ENCODE measurements around the gene CSNK1A1. TPM values are rescaled to one million over a fixed set of nuclear protein-coding genes. Genes with fewer than 3 reads are reported as not detected.
"Not testable (repeated sequence)": the region's sequence is repeated elsewhere in the genome, so short reads cannot be mapped to it uniquely, and the experiment has no call there.

The CSNK1A1 gene
- total RNA-seq = 278 and 282 TPM in 2 replicates
- long read RNA-seq, full-length matches to known transcripts = 935 of 1,118 reads
- long read RNA-seq, partial matches to known transcripts = 114 of 1,118 reads
- long read RNA-seq, other reads (novel, unspliced or antisense) = 69 of 1,118 reads

DNA sequence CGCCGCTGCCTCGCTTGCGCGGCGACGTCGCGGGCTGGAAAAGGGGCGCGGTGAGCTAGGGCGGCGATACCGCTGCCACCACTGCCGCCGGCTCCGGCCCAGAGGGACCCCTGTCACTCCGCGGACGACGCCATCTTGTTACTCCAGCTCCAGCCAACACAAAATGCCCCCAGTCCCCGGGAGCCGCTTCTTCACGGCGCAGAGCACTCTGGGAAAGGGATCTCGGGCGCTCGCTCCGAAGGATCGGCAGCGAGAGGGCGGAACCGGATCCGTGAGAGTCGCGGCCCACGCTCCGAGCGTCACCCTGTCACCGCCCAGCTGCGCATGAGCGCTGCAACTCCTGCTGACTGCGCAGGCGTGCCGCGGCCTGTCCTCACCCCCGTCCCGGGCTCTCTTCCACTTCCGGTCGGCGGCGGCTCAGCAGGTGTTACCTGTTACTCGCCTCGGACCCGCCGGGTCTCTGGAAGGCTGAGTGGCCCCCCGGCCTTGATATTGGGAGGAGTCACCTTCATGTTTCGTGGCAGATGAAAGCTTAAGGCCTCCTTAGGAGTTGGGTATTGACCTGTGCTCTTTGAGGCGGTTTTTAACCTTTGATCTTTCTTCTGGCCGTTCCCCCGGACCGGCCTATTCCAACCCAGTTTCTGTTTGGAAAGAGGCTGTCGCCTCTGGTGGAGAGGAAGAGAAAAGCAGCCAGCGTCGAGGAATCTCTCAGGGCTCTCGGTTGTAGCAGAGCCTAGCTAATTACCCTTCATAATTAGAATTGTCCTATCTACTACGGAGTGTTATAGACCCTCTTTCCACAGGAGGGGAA is at the start of gene CSNK1A1:
TSS of gene CSNK1A1 (minus strand) at position 213 of the 811 bp plus-strand sequence. CDS start 475 bp downstream, outside the sequence.
- peak; percentile 100 for DNase-seq (ENCODE audit: extremely low spot score, unreplicated experiment)
- H3K9me3 Mint-ChIP-seq (ENCODE audit: unreplicated experiment) = no peaks in the 10 kb centered on the region
- H3K4me1 Mint-ChIP-seq (ENCODE audit: unreplicated experiment) = peaks cover 33% of the 10 kb centered on the region
- peaks cover 22% of the 10 kb centered on the region for H3K36me3 Mint-ChIP-seq (ENCODE audit: unreplicated experiment)
- no peaks in the 10 kb centered on the region for H3K27me3 Mint-ChIP-seq (ENCODE audit: unreplicated experiment)
- peak within 1 kb of the TSS; percentile 91 for H3K4me3 Mint-ChIP-seq (ENCODE audit: unreplicated experiment)
- peak within 1 kb of the TSS; percentile 99 for H3K27ac Mint-ChIP-seq (ENCODE audit: unreplicated experiment)
- TF ChIP-seq, protein P1, sequence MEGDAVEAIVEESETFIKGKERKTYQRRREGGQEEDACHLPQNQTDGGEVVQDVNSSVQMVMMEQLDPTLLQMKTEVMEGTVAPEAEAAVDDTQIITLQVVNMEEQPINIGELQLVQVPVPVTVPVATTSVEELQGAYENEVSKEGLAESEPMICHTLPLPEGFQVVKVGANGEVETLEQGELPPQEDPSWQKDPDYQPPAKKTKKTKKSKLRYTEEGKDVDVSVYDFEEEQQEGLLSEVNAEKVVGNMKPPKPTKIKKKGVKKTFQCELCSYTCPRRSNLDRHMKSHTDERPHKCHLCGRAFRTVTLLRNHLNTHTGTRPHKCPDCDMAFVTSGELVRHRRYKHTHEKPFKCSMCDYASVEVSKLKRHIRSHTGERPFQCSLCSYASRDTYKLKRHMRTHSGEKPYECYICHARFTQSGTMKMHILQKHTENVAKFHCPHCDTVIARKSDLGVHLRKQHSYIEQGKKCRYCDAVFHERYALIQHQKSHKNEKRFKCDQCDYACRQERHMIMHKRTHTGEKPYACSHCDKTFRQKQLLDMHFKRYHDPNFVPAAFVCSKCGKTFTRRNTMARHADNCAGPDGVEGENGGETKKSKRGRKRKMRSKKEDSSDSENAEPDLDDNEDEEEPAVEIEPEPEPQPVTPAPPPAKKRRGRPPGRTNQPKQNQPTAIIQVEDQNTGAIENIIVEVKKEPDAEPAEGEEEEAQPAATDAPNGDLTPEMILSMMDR (IDR thresholded peaks at IDR 0.05) = peak; percentile 81

DNA sequence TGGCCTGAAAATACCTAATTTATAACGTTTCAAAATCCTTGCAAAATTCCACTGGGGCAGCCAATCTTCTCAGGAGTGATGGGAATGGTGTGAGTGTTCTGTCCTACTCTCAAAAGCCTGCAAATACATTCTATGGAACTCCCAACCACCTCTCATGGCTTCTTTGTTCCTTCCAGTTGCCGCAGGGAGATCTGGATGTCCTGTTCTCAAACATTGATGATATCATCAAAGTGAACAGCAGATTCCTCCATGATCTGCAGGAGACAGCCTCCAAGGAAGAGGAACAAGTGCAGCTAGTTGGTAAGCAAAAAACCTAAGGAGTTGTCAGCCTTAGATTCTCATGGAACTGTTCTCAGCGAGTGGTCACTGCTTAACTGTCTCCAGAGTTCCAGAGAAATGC is 49.7 kb upstream of the CSNK1A1 start:
- no peak overlapping the region for H3K27ac Mint-ChIP-seq (ENCODE audit: unreplicated experiment)
- TF ChIP-seq, protein P1 (IDR thresholded peaks at IDR 0.05) = no peak
- H3K4me3 Mint-ChIP-seq (ENCODE audit: unreplicated experiment) = no peak overlapping the region
- H3K27me3 Mint-ChIP-seq (ENCODE audit: unreplicated experiment) = no peaks in the 10 kb centered on the region
- DNase-seq (ENCODE audit: extremely low spot score, unreplicated experiment) = no peak
- no peaks in the 10 kb centered on the region for H3K9me3 Mint-ChIP-seq (ENCODE audit: unreplicated experiment)
- peaks cover 18% of the 10 kb centered on the region for H3K36me3 Mint-ChIP-seq (ENCODE audit: unreplicated experiment)
- H3K4me1 Mint-ChIP-seq (ENCODE audit: unreplicated experiment) = peaks cover 17% of the 10 kb centered on the region

DNA sequence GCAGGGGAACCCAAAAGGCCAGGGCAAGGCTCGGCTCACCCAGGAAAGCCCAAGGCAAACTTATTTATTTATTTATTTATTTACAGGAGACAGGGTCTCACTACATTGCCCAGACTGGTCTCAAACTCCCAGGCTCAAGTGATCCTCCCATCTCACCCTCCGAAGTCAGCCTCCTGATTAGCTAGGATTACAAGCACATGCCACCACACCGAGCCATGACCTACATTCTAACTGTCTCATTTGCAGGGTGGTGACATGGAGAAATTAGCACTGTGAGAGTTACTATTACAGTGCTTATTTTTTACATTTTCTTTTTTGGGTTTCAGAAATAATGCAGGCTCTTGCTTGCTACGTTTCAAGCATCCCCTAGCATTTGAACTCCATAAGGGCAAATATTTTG is 48.1 kb upstream of the CSNK1A1 start:
- Mint-ChIP-seq H3K4me3 (ENCODE audit: unreplicated experiment) (no peak overlapping the region), H3K27me3 (ENCODE audit: unreplicated experiment) (no peaks in the 10 kb centered on the region), H3K27ac (ENCODE audit: unreplicated experiment) (no peak overlapping the region), H3K9me3 (ENCODE audit: unreplicated experiment) (no peaks in the 10 kb centered on the region), H3K4me1 (ENCODE audit: unreplicated experiment) (peaks cover 26% of the 10 kb centered on the region), H3K36me3 (ENCODE audit: unreplicated experiment) (peaks cover 18% of the 10 kb centered on the region)
- TF ChIP-seq, protein P1 (IDR thresholded peaks at IDR 0.05) = no peak
- DNase-seq (ENCODE audit: extremely low spot score, unreplicated experiment) = no peak

DNA sequence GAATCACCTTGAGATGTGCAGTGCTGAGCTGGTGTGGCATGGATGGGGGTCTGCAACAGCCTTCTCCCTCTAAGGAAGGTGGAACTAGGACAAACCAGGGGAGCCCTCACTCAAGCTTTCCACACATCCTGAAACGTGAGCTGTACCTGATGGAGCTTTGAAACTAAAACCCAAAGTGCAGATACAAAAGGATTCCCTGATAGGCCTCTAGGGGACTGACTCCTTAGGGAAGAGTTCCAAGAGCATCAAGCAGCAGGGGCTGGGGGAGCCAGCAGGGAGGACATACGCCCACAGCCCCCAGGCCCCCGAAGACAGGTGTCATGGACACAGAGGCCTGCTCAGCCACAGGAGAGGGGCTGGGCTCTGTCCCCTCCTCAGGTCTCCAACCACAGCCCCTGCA is 47.7 kb upstream of the CSNK1A1 start:
- Mint-ChIP-seq H3K9me3 (ENCODE audit: unreplicated experiment) (no peaks in the 10 kb centered on the region), H3K4me3 (ENCODE audit: unreplicated experiment) (no peak overlapping the region), H3K27ac (ENCODE audit: unreplicated experiment) (no peak overlapping the region), H3K27me3 (ENCODE audit: unreplicated experiment) (no peaks in the 10 kb centered on the region), H3K4me1 (ENCODE audit: unreplicated experiment) (peaks cover 29% of the 10 kb centered on the region), H3K36me3 (ENCODE audit: unreplicated experiment) (peaks cover 18% of the 10 kb centered on the region)
- DNase-seq (ENCODE audit: extremely low spot score, unreplicated experiment) = no peak
- TF ChIP-seq, protein P1 (IDR thresholded peaks at IDR 0.05) = no peak

DNA sequence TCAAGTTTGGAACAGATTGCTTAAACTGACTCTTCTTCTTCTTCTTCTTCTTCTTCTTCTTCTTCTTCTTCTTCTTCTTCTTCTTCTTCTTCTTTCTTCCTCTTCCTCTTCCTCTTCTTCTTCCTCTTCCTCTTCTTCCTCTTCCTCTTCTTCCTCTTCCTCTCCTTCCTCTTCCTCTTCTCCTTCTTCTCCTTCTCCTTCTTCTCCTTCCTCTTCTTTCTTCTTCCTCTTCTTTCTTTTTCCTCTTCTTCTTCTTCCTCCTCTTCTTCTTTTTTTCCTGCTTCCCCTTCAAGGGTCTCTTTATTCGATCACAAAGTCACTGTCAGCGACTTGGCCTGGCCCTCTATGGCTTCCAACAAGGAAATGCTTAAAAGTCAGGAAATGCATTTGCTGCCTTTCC is 47.0 kb upstream of the CSNK1A1 start:
- H3K4me3 Mint-ChIP-seq (ENCODE audit: unreplicated experiment); H3K9me3 Mint-ChIP-seq (ENCODE audit: unreplicated experiment); H3K27me3 Mint-ChIP-seq (ENCODE audit: unreplicated experiment); DNase-seq (ENCODE audit: extremely low spot score, unreplicated experiment): not testable (repeated sequence)
- H3K36me3 Mint-ChIP-seq (ENCODE audit: unreplicated experiment) = peaks cover 19% of the 10 kb centered on the region
- peaks cover 36% of the 10 kb centered on the region for H3K4me1 Mint-ChIP-seq (ENCODE audit: unreplicated experiment)
- peak overlapping the region; percentile 29 for H3K27ac Mint-ChIP-seq (ENCODE audit: unreplicated experiment)

Data from osteocyte (in vitro differentiated cells).